ENCODE results near the gene FMO2. TPM values are rescaled to one million over a fixed set of nuclear protein-coding genes. Genes with fewer than 3 reads are reported as not detected.
A peak's percentile ranks its signal among the peaks of the same experiment; 100 is the strongest.

Gene FMO2
- total RNA-seq, 1 donor, result 2.9 TPM

GRCh38 chr1:171212607-171213351 lies 27.7 kb downstream of the FMO2 start:
- Histone ChIP-seq H3K27ac (ENCODE audit: low read depth, low read length) (no peak overlapping the region), H3K9me3 (ENCODE audit: low read depth, low read length) (no peaks in the 10 kb centered on the region), H3K4me1 (ENCODE audit: insufficient read depth, low read length) (no peaks in the 10 kb centered on the region), H2AFZ (ENCODE audit: low read length) (peak overlapping the region; percentile 39), H3K4me2 (ENCODE audit: insufficient read depth, low read length) (no peak overlapping the region), H3K27me3 (ENCODE audit: insufficient read depth, low read length) (no peaks in the 10 kb centered on the region), H4K20me1 (ENCODE audit: insufficient read depth, low read length) (no peaks in the 10 kb centered on the region), H3K36me3 (ENCODE audit: insufficient read depth, low read length) (no peaks in the 10 kb centered on the region), H3K4me3 (ENCODE audit: insufficient read depth, low read length) (no peak overlapping the region), H3K79me2 (ENCODE audit: insufficient read depth, low read length) (no peaks in the 10 kb centered on the region)
- DNase-seq (ENCODE audit: insufficient read length, low spot score, missing footprints), result no peak
- TF ChIP-seq CTCF (IDR thresholded peaks at IDR 0.05; ENCODE audit: extremely low read depth, low read depth, low read length), result no peak

- Histone ChIP-seq H3K4me2 (ENCODE audit: insufficient read depth, low read length) (no peak overlapping the region), H3K9me3 (ENCODE audit: low read depth, low read length) (no peaks in the 10 kb centered on the region), H3K79me2 (ENCODE audit: insufficient read depth, low read length) (no peaks in the 10 kb centered on the region), H3K4me3 (ENCODE audit: insufficient read depth, low read length) (no peak overlapping the region), H2AFZ (ENCODE audit: low read length) (peak overlapping the region; percentile 39), H4K20me1 (ENCODE audit: insufficient read depth, low read length) (no peaks in the 10 kb centered on the region), H3K27me3 (ENCODE audit: insufficient read depth, low read length) (no peaks in the 10 kb centered on the region), H3K4me1 (ENCODE audit: insufficient read depth, low read length) (peaks cover 5% of the 10 kb centered on the region), H3K27ac (ENCODE audit: low read depth, low read length) (no peak overlapping the region), H3K36me3 (ENCODE audit: insufficient read depth, low read length) (no peaks in the 10 kb centered on the region)
- TF ChIP-seq CTCF (IDR thresholded peaks at IDR 0.05; ENCODE audit: extremely low read depth, low read depth, low read length), result no peak
- no peak for DNase-seq (ENCODE audit: insufficient read length, low spot score, missing footprints)
Observed at GRCh38 chr1:171213559-171214454, 28.7 kb downstream of the FMO2 start.

GRCh38 chr1:171217658-171218443 lies 32.8 kb downstream of the FMO2 start:
- H3K9me3 ChIP-seq (ENCODE audit: low read depth, low read length), result no peaks in the 10 kb centered on the region
- H3K36me3 ChIP-seq (ENCODE audit: insufficient read depth, low read length), result no peaks in the 10 kb centered on the region
- no peak overlapping the region for H3K4me2 ChIP-seq (ENCODE audit: insufficient read depth, low read length)
- DNase-seq (ENCODE audit: insufficient read length, low spot score, missing footprints), result no peak
- H3K79me2 ChIP-seq (ENCODE audit: insufficient read depth, low read length), result no peaks in the 10 kb centered on the region
- no peaks in the 10 kb centered on the region for H3K27me3 ChIP-seq (ENCODE audit: insufficient read depth, low read length)
- H3K27ac ChIP-seq (ENCODE audit: low read depth, low read length), result no peak overlapping the region
- TF ChIP-seq CTCF (IDR thresholded peaks at IDR 0.05; ENCODE audit: extremely low read depth, low read depth, low read length), result no peak
- no peaks in the 10 kb centered on the region for H4K20me1 ChIP-seq (ENCODE audit: insufficient read depth, low read length)
- peaks cover 35% of the 10 kb centered on the region for H3K4me1 ChIP-seq (ENCODE audit: insufficient read depth, low read length)
- H3K4me3 ChIP-seq (ENCODE audit: insufficient read depth, low read length), result no peak overlapping the region
- H2AFZ ChIP-seq (ENCODE audit: low read length), result peak overlapping the region; percentile 56

All from osteoblast (primary cell).